Trophoblast cell (in vitro differentiated cells and primary cell): Measurements from ENCODE around the gene TNS4.
A peak's percentile ranks its signal among the peaks of the same experiment; 100 is the strongest.

Experiments
- DNase-seq, 2 donors: peaks; one replicate each; pipeline ENCODE4 v3.0.0-alpha.2; 2016
- H2AFZ ChIP-seq: 2 replicates; pipeline ENCODE4 v1.6.1; 2013; ENCODE audit warnings: low read length, moderate library complexity, mild to moderate bottlenecking; ENCODE audit not compliant: insufficient read depth, poor library complexity
- H2AK5ac ChIP-seq: 2 replicates; pipeline ENCODE4 v1.6.1; 2013; ENCODE audit warnings: mild to moderate bottlenecking, low read length
- H2BK120ac ChIP-seq: 2 replicates; pipeline ENCODE4 v1.6.1; 2013; ENCODE audit warnings: low read length, mild to moderate bottlenecking, moderate library complexity; ENCODE audit not compliant: insufficient read depth, poor library complexity
- H2BK12ac ChIP-seq: 2 replicates; pipeline ENCODE4 v1.6.1; 2013; ENCODE audit warnings: mild to moderate bottlenecking, low read length, moderate library complexity
- H2BK5ac ChIP-seq: 2 replicates; pipeline ENCODE4 v1.6.1; 2013; ENCODE audit warnings: low read length, low read depth, moderate library complexity, mild to moderate bottlenecking; ENCODE audit not compliant: poor library complexity
- H3K14ac ChIP-seq: 2 replicates; pipeline ENCODE4 v1.6.1; 2013; ENCODE audit warnings: mild to moderate bottlenecking, low read length
- H3K18ac ChIP-seq: 2 replicates; pipeline ENCODE4 v1.6.1; 2013; ENCODE audit warnings: mild to moderate bottlenecking, low read length
- H3K23ac ChIP-seq: 2 replicates; pipeline ENCODE4 v1.6.1; 2013; ENCODE audit warnings: low read length
- H3K27ac ChIP-seq: 2 replicates; pipeline ENCODE4 v1.5.1; 2013; ENCODE audit warnings: low read depth, mild to moderate bottlenecking, inconsistent platforms, low read length, moderate library complexity
- H3K27me3 ChIP-seq: 2 replicates; pipeline ENCODE4 v1.6.1; 2013; ENCODE audit warnings: inconsistent platforms, mild to moderate bottlenecking, low read length, moderate library complexity; ENCODE audit not compliant: insufficient read depth
- H3K36me3 ChIP-seq, 2 experiments: 1 replicate in 1 of 2; 2 replicates in 1 of 2; pipeline ENCODE4 v1.6.1; 2013; ENCODE audit warnings: low read length in 2 of 2, mild to moderate bottlenecking in 2 of 2, moderate library complexity in 1 of 2; ENCODE audit not compliant: insufficient read depth in 2 of 2, control insufficient read depth in 1 of 2
- H3K4ac ChIP-seq: 2 replicates; pipeline ENCODE4 v1.6.1; 2013; ENCODE audit warnings: low read depth, mild to moderate bottlenecking, low read length, moderate library complexity
- H3K4me1 ChIP-seq, 2 experiments: 1 replicate in 1 of 2; 2 replicates in 1 of 2; pipeline ENCODE4 v1.6.1; 2013; ENCODE audit warnings: low read length in 2 of 2, mild to moderate bottlenecking in 2 of 2, moderate library complexity in 1 of 2; ENCODE audit not compliant: insufficient read depth in 2 of 2, control insufficient read depth in 1 of 2
- H3K4me2 ChIP-seq: 2 replicates; pipeline ENCODE4 v1.6.1; 2013; ENCODE audit warnings: inconsistent platforms, mild to moderate bottlenecking, low read length, moderate library complexity
- H3K4me3 ChIP-seq: 2 replicates; pipeline ENCODE4 v1.5.1; 2013; ENCODE audit warnings: mild to moderate bottlenecking, low read depth, low read length, inconsistent platforms
- H3K79me1 ChIP-seq: one replicate; pipeline ENCODE4 v1.6.1; 2013; ENCODE audit warnings: low read length
- H3K79me2 ChIP-seq: 2 replicates; pipeline ENCODE4 v1.6.1; 2013; ENCODE audit warnings: low read length, mild to moderate bottlenecking; ENCODE audit not compliant: control insufficient read depth, insufficient read depth, poor library complexity
- H3K9ac ChIP-seq: 2 replicates; pipeline ENCODE4 v1.6.1; 2013; ENCODE audit warnings: mild to moderate bottlenecking, low read length
- H3K9me3 ChIP-seq: 2 replicates; pipeline ENCODE4 v1.6.1; 2013; ENCODE audit warnings: low read depth, mild to moderate bottlenecking, control low read depth, inconsistent platforms, low read length; ENCODE audit not compliant: insufficient read depth
- H4K12ac ChIP-seq: 2 replicates; pipeline ENCODE4 v1.6.1; 2013; ENCODE audit warnings: low read depth, mild to moderate bottlenecking, low read length, moderate library complexity
- H4K8ac ChIP-seq: 2 replicates; pipeline ENCODE4 v1.6.1; 2013; ENCODE audit warnings: low read depth, mild to moderate bottlenecking, low read length, moderate library complexity
- H4K91ac ChIP-seq: one replicate; pipeline ENCODE4 v1.6.1; 2013; ENCODE audit warnings: low read depth, mild to moderate bottlenecking, low read length, moderate library complexity
- WGBS: extraction: QIAGEN DNeasy Blood & Tissue Kit; methylation state at CpG from one replicate; pipeline ENCODE4 v1.1.7; 2013; ENCODE audit warnings: missing lambda C conversion rate; ENCODE audit not compliant: insufficient read length, insufficient coverage; ENCODE audit errors: extremely low coverage; 5-methylcytosine and 5-hydroxymethylcytosine counted together

Gene TNS4

DNA sequence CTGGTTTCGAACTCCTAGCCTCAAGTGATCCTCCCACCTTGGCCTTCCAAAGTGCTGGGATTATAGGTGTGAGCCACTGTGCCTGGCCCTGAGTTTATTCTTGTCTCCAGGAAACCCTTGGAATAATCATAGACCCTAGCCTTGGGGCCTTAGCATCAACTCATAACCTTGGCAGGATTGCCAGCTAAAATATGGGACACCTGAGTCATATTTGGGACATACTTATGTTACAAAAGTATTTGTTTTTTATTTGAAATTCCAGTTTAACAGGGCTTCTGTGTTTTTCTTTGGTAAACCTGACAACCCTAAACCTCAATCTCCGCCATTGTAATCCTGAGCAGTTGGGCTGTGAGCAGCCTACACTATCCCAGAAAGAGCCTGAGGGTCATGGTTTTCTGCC lies 28.6 kb upstream of the TNS4 start:
- no peak overlapping the region for H3K14ac ChIP-seq
- no peak overlapping the region for H2BK120ac ChIP-seq
- no peak overlapping the region for H2AK5ac ChIP-seq
- no peak overlapping the region for H4K91ac ChIP-seq
- no peaks in the 10 kb centered on the region for H3K27me3 ChIP-seq
- no peaks in the 10 kb centered on the region for H3K79me1 ChIP-seq
- no peak overlapping the region for H3K23ac ChIP-seq
- no peaks in the 10 kb centered on the region for H3K36me3 ChIP-seq
- H4K8ac ChIP-seq: no peak overlapping the region
- no peak overlapping the region for H2AFZ ChIP-seq
- H3K27ac ChIP-seq: no peak overlapping the region
- DNase-seq: peak; percentile 84 to 97
- peaks cover 0 to 10% of the 10 kb centered on the region in 2 experiments for H3K4me1 ChIP-seq
- no peak overlapping the region for H2BK12ac ChIP-seq
- no peaks in the 10 kb centered on the region for H3K79me2 ChIP-seq
- H3K4me2 ChIP-seq: no peak overlapping the region
- no peaks in the 10 kb centered on the region for H3K9me3 ChIP-seq
- WGBS: no CpG with 5 or more reads among the region's 2 CpGs
- H3K4ac ChIP-seq: no peak overlapping the region
- no peak overlapping the region for H2BK5ac ChIP-seq
- no peak overlapping the region for H3K18ac ChIP-seq
- H4K12ac ChIP-seq: no peak overlapping the region
- no peak overlapping the region for H3K4me3 ChIP-seq
- H3K9ac ChIP-seq: no peak overlapping the region

DNA sequence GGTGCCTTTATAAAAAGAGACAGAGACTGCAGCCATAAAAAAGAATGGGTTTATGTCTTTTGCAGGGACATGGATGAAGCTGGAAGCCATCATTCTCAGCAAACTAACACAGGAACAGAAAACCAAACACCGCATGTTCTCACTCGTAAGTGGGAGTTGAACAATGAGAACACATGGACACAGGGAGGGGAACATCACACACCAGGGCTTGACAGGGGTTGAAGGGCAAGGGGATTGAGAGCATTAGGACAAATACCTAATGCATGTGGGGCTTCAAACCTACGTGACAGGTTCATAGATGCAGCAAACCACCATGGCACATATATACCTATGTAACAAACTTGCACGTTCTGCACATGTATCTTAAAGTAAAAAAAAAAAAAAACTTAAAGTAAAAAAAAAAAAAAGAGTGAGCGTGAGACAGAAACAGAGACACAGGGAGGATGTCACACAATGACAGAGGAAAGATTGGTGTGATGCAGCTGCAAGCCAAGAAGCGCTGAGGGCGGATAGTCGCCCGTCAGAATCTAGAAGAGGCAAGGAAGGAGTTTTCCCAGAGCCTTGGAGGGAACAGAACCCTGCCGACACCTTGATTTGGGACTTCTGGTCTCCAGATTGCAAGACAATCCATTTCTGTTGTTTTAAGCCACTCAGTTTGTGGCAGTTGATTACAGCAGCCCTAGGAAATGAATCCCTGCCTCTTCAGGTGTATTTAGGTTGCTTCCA lies 27.4 kb upstream of the TNS4 start:
- WGBS: no CpG with 5 or more reads among the region's 10 CpGs
- Histone ChIP-seq H3K4me3 (no peak overlapping the region), H3K4me2 (no peak overlapping the region), H3K23ac (no peak overlapping the region), H4K8ac (no peak overlapping the region), H3K79me1 (no peaks in the 10 kb centered on the region), H3K14ac (no peak overlapping the region), H2BK12ac (no peak overlapping the region), H4K91ac (no peak overlapping the region), H4K12ac (no peak overlapping the region), H3K36me3 (no peaks in the 10 kb centered on the region), H2AFZ (no peak overlapping the region), H3K9me3 (peaks cover 2% of the 10 kb centered on the region), H3K27ac (no peak overlapping the region), H3K9ac (no peak overlapping the region), H3K4ac (no peak overlapping the region), H3K79me2 (no peaks in the 10 kb centered on the region), H3K4me1 (peaks cover 0 to 5% of the 10 kb centered on the region in 2 experiments), H3K18ac (no peak overlapping the region), H2BK120ac (no peak overlapping the region), H2BK5ac (no peak overlapping the region), H2AK5ac (no peak overlapping the region), H3K27me3 (no peaks in the 10 kb centered on the region)
- DNase-seq: peak in 1 of 2 donors; percentile 26

DNA sequence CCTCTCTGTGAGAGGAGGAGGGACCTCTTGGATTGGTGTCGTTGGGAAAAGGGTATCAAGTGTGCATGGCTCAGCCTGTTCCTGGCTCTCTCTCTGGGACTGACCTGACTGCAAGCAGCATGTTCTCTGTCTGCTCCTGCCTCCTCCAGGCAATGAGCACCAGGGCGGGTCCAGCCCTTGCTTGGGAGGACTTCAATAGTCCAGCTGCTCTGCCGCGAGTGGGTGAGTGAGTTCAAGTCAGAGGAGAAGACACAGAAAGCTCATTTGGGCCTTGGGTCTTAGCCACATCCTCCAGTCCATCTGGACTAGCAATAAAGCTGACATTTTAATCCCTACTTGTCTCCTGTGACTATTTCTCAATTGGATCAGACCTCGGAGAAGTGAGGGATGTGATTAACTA lies 25.2 kb upstream of the TNS4 start:
- no peak overlapping the region for H4K91ac ChIP-seq
- H3K4me2 ChIP-seq: no peak overlapping the region
- H3K79me2 ChIP-seq: no peaks in the 10 kb centered on the region
- H3K79me1 ChIP-seq: peaks cover 5% of the 10 kb centered on the region
- no peaks in the 10 kb centered on the region for H3K36me3 ChIP-seq
- H2BK5ac ChIP-seq: no peak overlapping the region
- H3K9me3 ChIP-seq: peaks cover 2% of the 10 kb centered on the region
- no peak overlapping the region for H2AFZ ChIP-seq
- no peak overlapping the region for H3K14ac ChIP-seq
- no peak overlapping the region for H2BK120ac ChIP-seq
- H2BK12ac ChIP-seq: no peak overlapping the region
- H3K27me3 ChIP-seq: no peaks in the 10 kb centered on the region
- peaks cover 7 to 8% of the 10 kb centered on the region in 2 experiments for H3K4me1 ChIP-seq
- H3K27ac ChIP-seq: no peak overlapping the region
- no peak overlapping the region for H3K4me3 ChIP-seq
- H3K18ac ChIP-seq: no peak overlapping the region
- no peak overlapping the region for H3K9ac ChIP-seq
- peak overlapping the region; percentile 47 for H2AK5ac ChIP-seq
- WGBS: no CpG with 5 or more reads among the region's 5 CpGs
- no peak overlapping the region for H4K12ac ChIP-seq
- no peak for DNase-seq
- no peak overlapping the region for H3K23ac ChIP-seq
- H3K4ac ChIP-seq: no peak overlapping the region
- no peak overlapping the region for H4K8ac ChIP-seq

DNA sequence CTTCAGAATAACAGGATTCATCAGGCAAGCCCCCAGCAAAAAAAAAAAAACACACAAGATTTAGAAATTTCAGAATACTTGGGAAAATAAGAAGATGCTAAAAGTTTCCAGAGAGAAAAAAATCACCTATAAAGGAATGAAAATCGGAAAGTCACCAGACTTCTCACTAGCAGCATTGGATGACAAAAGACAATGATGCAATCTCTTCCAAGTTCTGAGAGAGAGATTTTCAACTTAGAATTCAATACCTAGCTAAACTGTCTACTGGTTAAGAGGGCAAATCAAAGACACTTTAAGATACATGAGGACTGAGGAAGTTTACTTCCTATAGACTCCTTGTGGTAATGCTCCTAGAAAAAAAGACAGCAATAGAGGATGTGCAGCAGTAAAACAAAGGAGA lies 23.9 kb upstream of the TNS4 start:
- Histone ChIP-seq H3K36me3 (no peaks in the 10 kb centered on the region), H3K4ac (no peak overlapping the region), H3K4me2 (no peak overlapping the region), H3K4me3 (no peak overlapping the region), H2BK120ac (no peak overlapping the region), H2AFZ (no peak overlapping the region), H3K14ac (no peak overlapping the region), H2BK12ac (no peak overlapping the region), H4K8ac (no peak overlapping the region), H2AK5ac (no peak overlapping the region), H3K79me1 (peaks cover 14% of the 10 kb centered on the region), H3K18ac (no peak overlapping the region), H3K27me3 (no peaks in the 10 kb centered on the region), H2BK5ac (no peak overlapping the region), H4K91ac (no peak overlapping the region), H3K27ac (no peak overlapping the region), H3K79me2 (no peaks in the 10 kb centered on the region), H3K9ac (no peak overlapping the region), H3K4me1 (peaks cover 10 to 13% of the 10 kb centered on the region in 2 experiments), H3K23ac (no peak overlapping the region), H4K12ac (no peak overlapping the region), H3K9me3 (peaks cover 2% of the 10 kb centered on the region)
- WGBS: no CpG with 5 or more reads among the region's 1 CpG
- no peak for DNase-seq
